Omental fat pad (tissue), 4 donors: ENCODE measurements around the gene DCDC2C. TPM values are rescaled to one million over a fixed set of nuclear protein-coding genes. Genes with fewer than 3 reads are reported as not detected.

Source experiments
- ATAC-seq: fragments of 150-250 bp; one replicate; pipeline ENCODE4 v1.9.1; 2016; ENCODE audit warnings: mild to moderate bottlenecking, moderate library complexity; ENCODE audit not compliant: low FRiP score
- DNase-seq: peaks from one replicate; pipeline ENCODE4 v3.0.0-alpha.2; 2019; ENCODE audit warnings: low spot score
- total RNA-seq, 4 donors: library from RNA; depleted of rRNA; stranded (reverse); fragments of >200 nt; gene quantifications; one replicate each; pipeline ENCODE4 v1.1.0, GENCODE V29; 2016
- TF ChIP-seq, protein P1 (sequence below), 3 donors: fragments of 450-650 bp; IDR thresholded peaks; one replicate each; pipeline ENCODE4 v1.5.1; 2016 to 2017; ENCODE audit warnings: antibody characterized with exemption in 3 of 3, mild to moderate bottlenecking in 3 of 3, moderate library complexity in 2 of 3

DCDC2C gene
- total RNA-seq, 4 donors from 2014 or later: 0.31 to 1.4 TPM; not detected in 2

DNA sequence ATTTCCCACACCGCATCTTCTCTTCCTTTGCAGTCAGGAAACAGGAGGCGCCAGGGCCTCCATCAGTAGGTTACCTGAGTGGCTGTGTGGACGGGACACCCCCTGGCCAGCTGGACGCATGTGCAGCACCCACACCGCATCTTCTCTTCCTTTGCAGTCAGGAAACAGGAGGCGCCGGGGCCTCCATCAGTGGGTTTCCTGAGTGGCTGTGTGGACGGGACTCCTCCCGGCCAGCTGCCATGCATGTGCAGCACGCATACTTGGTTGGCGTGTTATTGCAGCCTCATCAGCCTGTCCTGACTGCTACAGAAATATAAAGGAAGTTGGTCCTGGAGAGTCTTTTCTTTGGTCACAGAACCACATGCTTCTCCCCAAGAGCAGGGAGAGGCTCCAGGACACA lies 74.6 kb downstream of the DCDC2C start:
- no peak for DNase-seq
- no peak for ATAC-seq
- TF ChIP-seq, protein P1, sequence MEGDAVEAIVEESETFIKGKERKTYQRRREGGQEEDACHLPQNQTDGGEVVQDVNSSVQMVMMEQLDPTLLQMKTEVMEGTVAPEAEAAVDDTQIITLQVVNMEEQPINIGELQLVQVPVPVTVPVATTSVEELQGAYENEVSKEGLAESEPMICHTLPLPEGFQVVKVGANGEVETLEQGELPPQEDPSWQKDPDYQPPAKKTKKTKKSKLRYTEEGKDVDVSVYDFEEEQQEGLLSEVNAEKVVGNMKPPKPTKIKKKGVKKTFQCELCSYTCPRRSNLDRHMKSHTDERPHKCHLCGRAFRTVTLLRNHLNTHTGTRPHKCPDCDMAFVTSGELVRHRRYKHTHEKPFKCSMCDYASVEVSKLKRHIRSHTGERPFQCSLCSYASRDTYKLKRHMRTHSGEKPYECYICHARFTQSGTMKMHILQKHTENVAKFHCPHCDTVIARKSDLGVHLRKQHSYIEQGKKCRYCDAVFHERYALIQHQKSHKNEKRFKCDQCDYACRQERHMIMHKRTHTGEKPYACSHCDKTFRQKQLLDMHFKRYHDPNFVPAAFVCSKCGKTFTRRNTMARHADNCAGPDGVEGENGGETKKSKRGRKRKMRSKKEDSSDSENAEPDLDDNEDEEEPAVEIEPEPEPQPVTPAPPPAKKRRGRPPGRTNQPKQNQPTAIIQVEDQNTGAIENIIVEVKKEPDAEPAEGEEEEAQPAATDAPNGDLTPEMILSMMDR (IDR thresholded peaks at IDR 0.05): no peak

DNA sequence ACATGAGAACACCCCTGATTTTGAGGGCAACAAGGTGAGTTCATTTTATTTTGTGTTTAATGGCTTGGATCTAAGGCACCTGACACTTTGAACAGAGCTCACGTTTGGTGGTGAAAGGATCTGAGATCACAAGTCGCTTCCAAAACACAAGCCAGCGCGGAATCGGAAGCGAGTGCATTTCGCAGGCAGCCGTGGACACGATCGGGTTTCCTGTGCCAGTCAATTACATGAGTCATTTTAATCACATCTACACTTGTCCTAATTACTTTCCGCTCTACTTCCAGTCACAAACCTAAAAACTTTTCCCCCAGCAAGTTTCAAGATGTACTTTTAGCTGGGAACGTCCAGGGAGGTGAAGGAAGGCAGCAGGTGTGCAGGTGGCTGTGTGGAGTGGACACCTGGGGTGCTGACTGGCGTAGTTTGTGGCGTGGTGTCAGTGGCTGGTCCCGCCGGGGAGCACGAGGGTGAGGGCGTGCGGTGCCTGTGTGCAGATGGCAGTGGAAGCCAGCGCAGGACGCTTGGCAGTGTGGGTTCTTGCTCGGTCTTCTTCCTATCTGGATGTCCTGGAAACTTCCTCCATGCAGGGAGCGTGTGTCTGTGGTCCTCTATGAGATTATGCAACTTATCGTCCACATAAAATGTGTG lies 75.6 kb downstream of the DCDC2C start:
- TF ChIP-seq, protein P1 (IDR thresholded peaks at IDR 0.05): no peak
- DNase-seq (no peak), ATAC-seq (no peak)

DNA sequence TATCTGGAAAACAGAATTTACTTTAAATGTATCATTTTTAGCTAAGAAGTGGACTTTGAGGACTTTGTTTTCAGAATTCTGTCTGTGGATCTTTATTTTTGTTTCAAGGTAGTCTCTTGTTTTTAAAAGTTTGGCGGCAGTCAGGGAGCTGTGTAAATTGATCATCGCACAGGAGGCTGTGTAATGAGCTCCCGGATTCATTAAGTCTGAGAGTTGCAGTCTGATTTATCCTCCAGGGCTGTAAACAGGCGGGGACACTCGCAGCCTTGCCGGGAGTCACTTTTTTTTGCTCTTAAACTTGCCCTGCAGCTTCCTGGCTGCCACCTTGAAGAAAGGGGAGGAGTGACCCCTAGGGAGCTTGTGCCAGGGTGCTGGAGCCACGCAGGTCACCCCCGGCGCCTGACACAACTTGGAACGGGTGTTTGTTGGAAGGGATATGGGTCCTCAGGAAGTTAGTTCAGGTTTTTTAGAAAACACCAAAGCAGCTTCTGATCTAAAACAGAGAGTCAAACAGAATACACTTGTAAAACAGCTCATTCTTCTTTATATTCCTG lies 76.2 kb downstream of the DCDC2C start:
- DNase-seq (no peak), ATAC-seq (no peak)
- TF ChIP-seq, protein P1 (IDR thresholded peaks at IDR 0.05): no peak

DNA sequence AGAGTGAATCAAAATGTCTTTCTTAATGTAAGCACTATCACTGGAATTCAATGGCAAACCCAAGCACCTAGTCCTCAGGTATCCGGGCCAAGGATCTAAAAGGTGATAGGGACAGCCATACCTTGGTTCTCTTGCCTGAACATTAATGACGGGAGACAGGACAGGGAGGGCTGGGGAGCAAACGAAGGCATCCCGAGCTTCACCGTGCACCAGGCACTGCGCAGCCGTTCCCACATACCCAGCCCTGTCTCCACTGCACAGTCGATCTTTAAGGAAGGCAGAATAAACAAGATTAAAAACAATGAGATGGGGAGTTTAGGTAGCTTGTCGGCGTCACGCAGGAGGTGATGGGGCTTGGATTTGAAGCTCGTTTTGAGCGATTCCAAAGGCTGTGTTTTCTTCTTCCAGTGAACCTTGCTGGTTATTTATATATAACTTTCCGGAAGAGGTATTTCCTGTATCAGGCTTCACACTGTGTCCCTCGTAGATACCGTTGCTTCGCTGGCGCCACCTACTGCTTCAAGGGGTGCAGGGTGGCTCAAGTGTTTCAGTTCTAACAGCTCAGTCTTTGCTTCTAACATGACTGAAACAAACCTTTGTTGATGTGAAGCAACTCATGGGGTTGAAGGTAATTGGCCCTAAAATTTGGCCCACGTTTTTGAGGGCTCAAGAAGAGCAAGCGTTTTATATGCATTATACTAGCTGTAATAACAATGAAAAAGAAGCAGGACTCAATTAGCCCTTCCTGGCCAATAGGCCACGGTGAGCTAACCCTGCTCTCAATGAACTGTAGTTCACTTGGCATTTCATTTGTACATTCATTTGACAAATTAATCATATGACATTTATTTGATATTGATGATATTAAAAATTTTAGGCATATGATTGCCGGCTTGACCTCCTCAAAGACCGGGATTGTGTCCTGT lies 77.4 kb downstream of the DCDC2C start:
- DNase-seq (no peak), ATAC-seq (no peak)
- TF ChIP-seq, protein P1 (IDR thresholded peaks at IDR 0.05): no peak

DNA sequence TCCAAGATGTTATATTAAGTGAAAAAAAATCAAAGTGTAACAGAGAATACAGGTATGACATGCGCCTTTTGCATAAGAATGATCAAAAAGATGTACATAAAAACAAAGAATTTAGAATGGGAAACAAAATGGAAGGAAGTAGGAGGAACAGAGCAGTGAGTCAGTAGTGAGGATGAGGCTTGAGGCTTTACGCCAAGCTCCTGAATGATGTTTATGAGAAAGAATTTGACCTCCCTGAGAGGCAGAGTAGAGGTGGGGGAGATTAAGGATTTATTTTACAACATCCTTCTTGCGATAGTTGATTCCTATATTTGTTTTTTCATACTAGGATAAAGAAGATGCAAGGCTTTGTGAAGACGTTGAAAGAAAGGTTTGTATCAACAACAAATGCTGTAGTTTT lies 81.4 kb downstream of the DCDC2C start:
- TF ChIP-seq, protein P1 (IDR thresholded peaks at IDR 0.05): no peak
- DNase-seq (no peak), ATAC-seq (no peak)

DNA sequence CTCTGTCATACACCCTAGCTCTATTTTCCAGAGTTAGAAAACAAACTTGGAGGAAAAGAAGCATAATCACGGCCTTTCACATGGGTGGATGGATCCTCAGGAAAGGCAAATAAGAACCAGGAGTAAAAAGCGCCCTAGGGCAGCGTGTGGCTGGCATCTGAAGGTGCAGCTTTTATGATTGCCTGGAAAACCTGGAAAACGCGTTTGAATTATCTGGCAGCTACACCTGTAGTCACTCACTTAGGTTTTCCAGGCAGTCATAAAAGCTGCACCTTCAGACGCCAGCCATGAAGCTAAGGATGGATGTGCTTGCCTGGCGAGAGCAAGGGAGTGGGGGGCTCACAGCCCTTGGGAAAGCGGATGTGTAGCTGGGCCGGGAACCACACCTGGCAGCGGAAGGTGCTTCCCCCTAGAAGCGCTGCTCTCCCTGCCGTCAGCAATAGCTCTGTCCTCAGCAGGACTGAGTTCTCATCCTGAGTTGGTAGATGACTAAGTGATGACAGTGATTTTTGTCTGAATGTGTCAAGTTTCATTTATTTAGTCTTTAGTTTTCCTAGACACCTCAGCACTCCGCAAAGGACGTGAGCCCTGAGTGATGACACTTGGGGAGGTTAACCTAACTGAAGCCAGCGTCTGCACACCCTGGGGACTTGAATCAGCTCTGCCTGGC lies 82.0 kb downstream of the DCDC2C start:
- DNase-seq (no peak), ATAC-seq (no peak)
- TF ChIP-seq, protein P1 (IDR thresholded peaks at IDR 0.05): no peak
